MM.1S (cell line): Measurements from ENCODE around the gene TAS2R14.

Experiments
- CTCF ChIP-seq: fragments of 300-600 bp; sonication (generic); IDR thresholded peaks from 2 replicates; pipeline ENCODE4 v1.5.1; 2016; ENCODE audit warnings: antibody characterized with exemption, low read length, mixed read lengths
- EZH2 ChIP-seq: fragments of 300-600 bp; sonication (generic); optimal IDR thresholded peaks from 2 replicates; pipeline ENCODE3; 2017; ENCODE audit warnings: low read depth, mild to moderate bottlenecking, antibody characterized with exemption, low read length, mixed read lengths

GRCh38 chr12:10959804-10960203 lies 20.7 kb upstream of the TAS2R14 start:
- no peak for TF ChIP-seq CTCF
- TF ChIP-seq EZH2, result no peak
